SK-N-MC (cell line): ENCODE measurements around the gene ANO2.
"Not testable (repeated sequence)": the region's sequence is repeated elsewhere in the genome, so short reads cannot be mapped to it uniquely, and the experiment has no call there.

Experiments used
- EZH2 ChIP-seq: fragments of 200-600 bp; sonication (generic); IDR thresholded peaks from one replicate; pipeline ENCODE4 v1.6.1; 2017; ENCODE audit warnings: antibody characterized with exemption
- POLR2AphosphoS5 ChIP-seq: IDR thresholded peaks from 2 replicates; pipeline ENCODE4 v1.6.1; 2012; ENCODE audit warnings: mild to moderate bottlenecking, low read depth, low read length, borderline replicate concordance

DNA sequence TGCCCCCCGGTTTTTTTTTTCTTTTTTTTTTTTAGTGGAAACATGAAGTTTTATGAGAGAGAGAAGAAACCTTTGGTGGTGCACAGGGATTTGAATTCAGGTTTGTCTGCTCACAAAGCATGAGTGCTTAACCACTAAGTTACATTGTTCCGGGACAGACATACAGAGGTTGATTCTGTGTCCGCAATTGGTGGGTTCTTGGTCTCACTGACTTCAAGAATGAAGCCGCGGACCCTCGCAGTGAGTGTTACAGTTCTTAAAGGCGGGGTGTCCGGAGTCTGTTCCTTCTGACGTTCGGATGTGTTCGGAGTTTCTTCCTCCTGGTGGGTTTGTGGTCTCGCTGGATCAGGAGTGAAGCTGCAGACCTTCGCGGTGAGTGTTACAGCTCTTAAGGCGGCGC, 57.2 kb downstream of the ANO2 start:
- TF ChIP-seq POLR2AphosphoS5, EZH2: not testable (repeated sequence)
